ENCODE results near the gene RTN3. TPM values are rescaled to one million over a fixed set of nuclear protein-coding genes. Genes with fewer than 3 reads are reported as not detected.

RTN3 gene
- total RNA-seq, 2 experiments from 2014 or later = 34.0 to 69.3 TPM

DNA sequence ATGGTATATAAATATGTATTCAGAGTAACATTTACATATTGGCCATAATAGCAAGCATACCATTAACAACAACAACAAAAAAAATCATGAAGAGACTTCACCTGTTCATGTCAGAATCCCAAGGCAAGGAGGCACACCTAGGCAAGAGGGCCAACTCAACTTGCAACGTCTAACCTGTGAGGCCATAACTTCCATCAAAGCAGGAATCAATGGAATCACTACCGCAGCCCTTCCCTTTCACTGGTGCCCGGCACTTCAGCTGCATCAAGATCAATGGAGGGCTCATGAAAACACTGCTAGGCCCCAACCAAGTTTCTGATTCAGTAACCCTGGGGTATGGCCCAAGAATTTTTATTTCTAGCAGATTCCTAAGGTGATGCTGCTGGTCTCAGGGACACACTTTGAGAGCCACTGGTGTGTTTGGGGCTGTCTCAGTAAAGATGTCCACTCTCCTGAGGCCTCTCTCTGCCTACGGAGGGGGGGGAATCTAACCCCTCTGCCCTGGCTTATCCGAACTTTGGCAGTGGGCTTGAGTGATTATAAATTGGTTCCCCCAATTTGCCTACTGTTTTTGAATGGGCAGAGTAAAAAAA is 79.3 kb downstream of the RTN3 start:
- Histone ChIP-seq H3K79me2 (ENCODE audit: insufficient read depth, low read depth, low read length) (no peaks in the 10 kb centered on the region), H3K9me2 (ENCODE audit: insufficient read depth, low read length) (no peaks in the 10 kb centered on the region), H3K36me3 (ENCODE audit: insufficient read depth, low read length) (peaks cover 41% of the 10 kb centered on the region; the same call in 1 of the 2 replicates), H2AFZ (ENCODE audit: low read length) (no peak overlapping the region), H3K4me1 (ENCODE audit: insufficient read depth, low read length, poor library complexity, severe bottlenecking) (no peaks in the 10 kb centered on the region), H4K20me1 (ENCODE audit: insufficient read depth, low read length) (no peaks in the 10 kb centered on the region), H3K4me3 (ENCODE audit: low read depth, low read length, poor library complexity, severe bottlenecking) (no peak overlapping the region), H3K4me2 (ENCODE audit: low read length) (no peak overlapping the region), H3K27ac (ENCODE audit: low read depth, low read length, poor library complexity, severe bottlenecking) (no peak overlapping the region), H3K9me3 (ENCODE audit: low read length) (no peaks in the 10 kb centered on the region)
- no peak for DNase-seq (ENCODE audit: low spot score)
- no TSS peak for BruUV-seq (replicated peaks)
- no peak for TF ChIP-seq CTCF (conservative IDR thresholded peaks at IDR 0.05; ENCODE audit: low read length)
- TF ChIP-seq EZH2phosphoT487 (IDR thresholded peaks at IDR 0.05; ENCODE audit: borderline replicate concordance, low read depth, low read length) = no peak
- ChIA-PET POLR2A (no interaction called here), CTCF (ENCODE audit: unreplicated experiment) (no interaction called here)
- intact Hi-C loops (cut with micrococcal nuclease; ENCODE audit: unreplicated experiment) = no loop called here

GRCh38 chr11:63761188-63761587 is 79.9 kb downstream of the RTN3 start:
- Histone ChIP-seq H3K9me3 (ENCODE audit: low read length) (no peaks in the 10 kb centered on the region), H3K36me3 (ENCODE audit: insufficient read depth, low read length) (peaks cover 37% of the 10 kb centered on the region; the same call in 1 of the 2 replicates), H4K20me1 (ENCODE audit: insufficient read depth, low read length) (peaks cover 3% of the 10 kb centered on the region; the same call in 1 of the 2 replicates), H3K4me2 (ENCODE audit: low read length) (no peak overlapping the region), H3K9me2 (ENCODE audit: insufficient read depth, low read length) (no peaks in the 10 kb centered on the region), H2AFZ (ENCODE audit: low read length) (no peak overlapping the region), H3K79me2 (ENCODE audit: insufficient read depth, low read depth, low read length) (no peaks in the 10 kb centered on the region), H3K4me3 (ENCODE audit: low read depth, low read length, poor library complexity, severe bottlenecking) (no peak overlapping the region), H3K27ac (ENCODE audit: low read depth, low read length, poor library complexity, severe bottlenecking) (no peak overlapping the region), H3K4me1 (ENCODE audit: insufficient read depth, low read length, poor library complexity, severe bottlenecking) (no peaks in the 10 kb centered on the region)
- intact Hi-C loops (cut with micrococcal nuclease; ENCODE audit: unreplicated experiment) = no loop called here
- TF ChIP-seq CTCF (conservative IDR thresholded peaks at IDR 0.05; ENCODE audit: low read length) = no peak
- no peak for TF ChIP-seq EZH2phosphoT487 (IDR thresholded peaks at IDR 0.05; ENCODE audit: borderline replicate concordance, low read depth, low read length)
- ChIA-PET CTCF (ENCODE audit: unreplicated experiment) (no interaction called here), POLR2A (no interaction called here)
- BruUV-seq (replicated peaks) = no TSS peak
- no peak for DNase-seq (ENCODE audit: low spot score)

DNA sequence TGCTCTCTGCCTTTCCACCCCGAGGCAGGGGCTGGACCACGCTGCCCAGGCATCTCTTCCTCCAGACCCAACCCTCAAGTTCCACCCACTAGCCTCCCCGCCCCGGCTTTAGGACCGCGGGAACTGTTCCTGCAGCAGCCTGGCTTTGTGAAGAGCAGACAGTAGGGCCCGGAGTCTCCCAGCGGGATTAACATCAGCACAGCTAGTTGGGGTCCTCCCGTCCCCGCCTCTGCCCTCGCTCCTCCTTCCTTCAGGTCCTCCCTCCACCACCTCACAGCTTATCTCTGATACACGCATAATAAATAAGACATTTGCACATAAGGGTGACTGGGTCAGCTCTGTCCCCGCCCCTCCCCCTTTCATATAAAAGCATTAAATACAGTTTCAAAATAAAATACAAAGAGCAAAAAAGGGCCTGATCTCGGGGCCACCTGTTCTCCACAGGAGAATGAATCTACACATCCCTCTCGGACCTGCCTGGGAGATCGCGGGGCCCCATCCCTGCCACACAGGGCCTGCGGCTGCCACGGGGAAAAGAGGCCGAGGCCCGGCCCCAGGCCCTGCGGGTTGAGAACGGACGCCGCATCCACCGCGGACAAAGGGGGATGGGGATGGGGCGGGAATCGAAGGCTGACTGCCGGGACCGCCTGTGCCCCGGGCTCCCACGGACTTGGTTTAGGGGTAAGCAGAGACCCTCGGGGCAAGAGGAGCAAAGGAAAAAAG is 80.8 kb downstream of the RTN3 start:
- TF ChIP-seq CTCF (conservative IDR thresholded peaks at IDR 0.05; ENCODE audit: low read length) = no peak
- no peak for TF ChIP-seq EZH2phosphoT487 (IDR thresholded peaks at IDR 0.05; ENCODE audit: borderline replicate concordance, low read depth, low read length)
- no TSS peak for BruUV-seq (replicated peaks)
- Histone ChIP-seq H3K9me2 (ENCODE audit: insufficient read depth, low read length) (no peaks in the 10 kb centered on the region), H3K27ac (ENCODE audit: low read depth, low read length, poor library complexity, severe bottlenecking) (no peak overlapping the region), H4K20me1 (ENCODE audit: insufficient read depth, low read length) (peaks cover 5% of the 10 kb centered on the region; the same call in 1 of the 2 replicates), H3K9me3 (ENCODE audit: low read length) (no peaks in the 10 kb centered on the region), H3K4me2 (ENCODE audit: low read length) (no peak overlapping the region), H2AFZ (ENCODE audit: low read length) (no peak overlapping the region), H3K4me1 (ENCODE audit: insufficient read depth, low read length, poor library complexity, severe bottlenecking) (peaks cover 8% of the 10 kb centered on the region), H3K36me3 (ENCODE audit: insufficient read depth, low read length) (peaks cover 31% of the 10 kb centered on the region; the same call in 1 of the 2 replicates), H3K79me2 (ENCODE audit: insufficient read depth, low read depth, low read length) (no peaks in the 10 kb centered on the region), H3K4me3 (ENCODE audit: low read depth, low read length, poor library complexity, severe bottlenecking) (no peak overlapping the region)
- CTCF ChIA-PET (ENCODE audit: unreplicated experiment) = no interaction called here
- DNase-seq (ENCODE audit: low spot score) = no peak
- intact Hi-C loops (cut with micrococcal nuclease; ENCODE audit: unreplicated experiment) = no loop called here
- POLR2A ChIA-PET = interaction anchor here (0.7 kb wide), 1 partner anchor 398 kb away, joined by 3 read pairs; no protein-coding TSS in a partner anchor

Measured in OCI-LY7 (cell line).